Measurements from ENCODE around the gene RNU2-1.
"Not testable (repeated sequence)": the region's sequence is repeated elsewhere in the genome, so short reads cannot be mapped to it uniquely, and the experiment has no call there.

DNA sequence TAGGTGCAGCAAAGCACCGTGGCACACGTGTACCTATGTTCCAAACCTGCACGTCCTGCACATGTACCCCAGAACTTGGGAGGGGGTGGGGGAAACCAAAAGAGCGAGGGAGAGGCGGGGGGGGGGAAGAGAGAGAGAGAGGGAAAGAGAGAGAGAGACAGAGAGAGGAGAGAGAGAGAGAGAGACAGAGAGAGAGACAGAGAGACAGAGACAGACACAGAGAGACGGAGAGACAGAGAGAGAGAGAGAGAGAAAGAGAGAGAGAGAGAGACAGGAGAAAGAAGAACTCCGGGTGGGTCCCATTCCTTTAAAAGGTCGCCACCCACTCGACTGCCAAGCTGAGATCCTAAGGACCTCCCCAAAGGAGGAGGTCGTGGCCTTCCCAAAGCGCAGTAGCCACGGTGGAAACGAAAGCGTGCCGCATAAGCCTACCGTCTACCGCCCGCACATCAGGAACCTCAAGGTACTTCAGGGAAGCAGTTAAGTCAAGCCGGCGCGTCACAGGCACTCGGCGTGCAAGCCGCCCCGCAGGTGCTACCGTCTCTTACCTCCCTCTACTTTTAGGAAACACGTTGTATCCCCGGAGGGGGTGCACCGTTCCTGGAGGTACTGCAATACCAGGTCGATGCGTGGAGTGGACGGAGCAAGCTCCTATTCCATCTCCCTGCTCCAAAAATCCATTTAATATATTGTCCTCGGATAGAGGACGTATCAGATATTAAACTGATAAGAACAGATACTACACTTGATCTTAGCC, 7.0 kb upstream of the RNU2-1 start:
- not testable (repeated sequence) for TF ChIP-seq CTCF (conservative IDR thresholded peaks at IDR 0.05; ENCODE audit: low read depth in 2 of 2); EZH2 (IDR thresholded peaks at IDR 0.05; ENCODE audit: low read depth, unreplicated experiment); POLR2AphosphoS5 (IDR thresholded peaks at IDR 0.05; ENCODE audit: low read depth); EZH2phosphoT487 (IDR thresholded peaks at IDR 0.05; ENCODE audit: unreplicated experiment); JUNB (IDR thresholded peaks at IDR 0.05; ENCODE audit: unreplicated experiment); ZNF114 (CRISPR knock-in tag; IDR thresholded peaks at IDR 0.05)
- TF ChIP-seq, protein P1, sequence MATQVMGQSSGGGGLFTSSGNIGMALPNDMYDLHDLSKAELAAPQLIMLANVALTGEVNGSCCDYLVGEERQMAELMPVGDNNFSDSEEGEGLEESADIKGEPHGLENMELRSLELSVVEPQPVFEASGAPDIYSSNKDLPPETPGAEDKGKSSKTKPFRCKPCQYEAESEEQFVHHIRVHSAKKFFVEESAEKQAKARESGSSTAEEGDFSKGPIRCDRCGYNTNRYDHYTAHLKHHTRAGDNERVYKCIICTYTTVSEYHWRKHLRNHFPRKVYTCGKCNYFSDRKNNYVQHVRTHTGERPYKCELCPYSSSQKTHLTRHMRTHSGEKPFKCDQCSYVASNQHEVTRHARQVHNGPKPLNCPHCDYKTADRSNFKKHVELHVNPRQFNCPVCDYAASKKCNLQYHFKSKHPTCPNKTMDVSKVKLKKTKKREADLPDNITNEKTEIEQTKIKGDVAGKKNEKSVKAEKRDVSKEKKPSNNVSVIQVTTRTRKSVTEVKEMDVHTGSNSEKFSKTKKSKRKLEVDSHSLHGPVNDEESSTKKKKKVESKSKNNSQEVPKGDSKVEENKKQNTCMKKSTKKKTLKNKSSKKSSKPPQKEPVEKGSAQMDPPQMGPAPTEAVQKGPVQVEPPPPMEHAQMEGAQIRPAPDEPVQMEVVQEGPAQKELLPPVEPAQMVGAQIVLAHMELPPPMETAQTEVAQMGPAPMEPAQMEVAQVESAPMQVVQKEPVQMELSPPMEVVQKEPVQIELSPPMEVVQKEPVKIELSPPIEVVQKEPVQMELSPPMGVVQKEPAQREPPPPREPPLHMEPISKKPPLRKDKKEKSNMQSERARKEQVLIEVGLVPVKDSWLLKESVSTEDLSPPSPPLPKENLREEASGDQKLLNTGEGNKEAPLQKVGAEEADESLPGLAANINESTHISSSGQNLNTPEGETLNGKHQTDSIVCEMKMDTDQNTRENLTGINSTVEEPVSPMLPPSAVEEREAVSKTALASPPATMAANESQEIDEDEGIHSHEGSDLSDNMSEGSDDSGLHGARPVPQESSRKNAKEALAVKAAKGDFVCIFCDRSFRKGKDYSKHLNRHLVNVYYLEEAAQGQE (IDR thresholded peaks at IDR 0.05; ENCODE audit: unreplicated experiment): not testable (repeated sequence)

Data from GM23338 (cell line).